Raji (cell line): ENCODE data around the gene CMTM3.

ENCODE experiments used
- POLR2A ChIP-seq: IDR thresholded peaks from 2 replicates; pipeline ENCODE4 v1.6.1; 2011; ENCODE audit warnings: low read depth, low read length, control low read depth; ENCODE audit not compliant: insufficient read depth

CMTM3 gene

DNA sequence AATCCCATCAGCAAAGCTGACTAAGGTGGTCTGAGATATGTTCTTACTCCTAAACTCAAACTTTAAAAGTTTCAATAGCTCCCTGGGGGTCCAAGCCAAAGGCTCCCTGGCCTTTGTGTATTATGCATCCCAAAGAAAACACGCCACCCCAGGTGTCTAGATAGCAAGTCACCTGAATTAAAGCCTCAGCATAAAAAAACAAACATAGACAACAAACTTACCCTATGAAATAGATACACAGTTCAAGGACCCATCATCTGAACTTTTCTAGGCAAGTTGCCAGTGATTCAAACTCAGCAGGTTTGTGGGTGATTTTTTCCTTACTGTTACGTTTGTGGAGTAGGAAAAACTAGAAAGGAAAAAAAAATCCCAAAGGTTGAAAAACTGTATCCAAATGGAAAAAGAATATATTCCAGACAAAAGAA, 12.5 kb downstream of the CMTM3 start:
- TF ChIP-seq POLR2A, result no peak

DNA sequence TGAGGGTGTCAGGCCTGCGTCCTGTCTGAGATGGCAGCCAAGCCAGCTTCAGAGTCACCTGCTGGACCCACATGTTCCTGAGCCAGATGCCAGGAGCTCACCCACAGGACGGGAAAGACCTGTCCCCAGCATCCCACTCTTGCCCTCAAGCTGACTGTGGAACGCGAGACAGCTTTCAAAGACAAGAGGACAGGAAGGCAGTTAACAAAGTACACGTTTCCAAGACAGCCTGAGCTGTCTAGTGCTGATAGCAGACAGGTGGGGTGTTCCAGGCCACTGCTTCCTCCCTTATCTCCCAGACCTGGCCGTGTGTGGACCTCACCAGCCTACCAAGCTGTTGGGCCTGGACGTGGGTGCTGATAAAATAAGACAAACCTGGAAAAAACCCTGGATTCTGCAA, 13.2 kb downstream of the CMTM3 start:
- no peak for TF ChIP-seq POLR2A

DNA sequence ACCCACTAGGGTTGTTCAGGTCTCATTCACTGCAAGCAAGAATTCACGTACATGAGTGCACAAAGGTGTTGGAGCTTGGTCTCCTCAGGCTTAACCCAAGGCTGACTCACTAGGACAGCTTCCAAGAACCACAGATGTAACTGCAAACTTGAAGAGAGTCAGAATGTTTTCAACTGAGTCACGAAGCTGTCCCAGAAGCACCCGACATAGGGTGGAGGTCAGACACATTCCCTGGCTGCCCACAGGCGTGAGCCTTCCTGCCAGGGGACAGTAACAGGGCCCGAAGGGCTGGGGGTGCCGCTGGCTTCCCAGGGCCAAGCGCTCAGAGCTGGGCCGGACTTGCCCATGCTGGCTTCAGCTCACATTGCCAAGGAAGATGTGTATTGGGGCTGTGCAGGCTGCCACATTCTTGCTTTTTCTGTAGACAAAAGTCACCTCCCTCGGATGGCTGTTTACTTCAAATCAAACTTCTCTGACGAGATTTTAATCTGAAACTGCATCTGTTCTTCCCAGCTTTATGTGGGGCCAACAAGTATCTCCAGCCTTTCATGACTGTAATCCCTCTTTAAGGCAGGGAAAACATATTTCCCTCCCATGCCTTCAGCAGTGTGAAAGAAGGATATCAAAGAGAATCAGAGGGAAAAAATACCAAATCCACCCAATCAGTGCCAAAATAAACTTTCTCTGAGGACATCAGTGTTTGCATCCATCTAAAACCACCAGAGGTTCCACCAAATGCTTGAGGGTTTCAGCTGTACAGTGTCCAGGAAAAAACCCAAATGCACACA, 14.3 kb downstream of the CMTM3 start:
- no peak for TF ChIP-seq POLR2A

DNA sequence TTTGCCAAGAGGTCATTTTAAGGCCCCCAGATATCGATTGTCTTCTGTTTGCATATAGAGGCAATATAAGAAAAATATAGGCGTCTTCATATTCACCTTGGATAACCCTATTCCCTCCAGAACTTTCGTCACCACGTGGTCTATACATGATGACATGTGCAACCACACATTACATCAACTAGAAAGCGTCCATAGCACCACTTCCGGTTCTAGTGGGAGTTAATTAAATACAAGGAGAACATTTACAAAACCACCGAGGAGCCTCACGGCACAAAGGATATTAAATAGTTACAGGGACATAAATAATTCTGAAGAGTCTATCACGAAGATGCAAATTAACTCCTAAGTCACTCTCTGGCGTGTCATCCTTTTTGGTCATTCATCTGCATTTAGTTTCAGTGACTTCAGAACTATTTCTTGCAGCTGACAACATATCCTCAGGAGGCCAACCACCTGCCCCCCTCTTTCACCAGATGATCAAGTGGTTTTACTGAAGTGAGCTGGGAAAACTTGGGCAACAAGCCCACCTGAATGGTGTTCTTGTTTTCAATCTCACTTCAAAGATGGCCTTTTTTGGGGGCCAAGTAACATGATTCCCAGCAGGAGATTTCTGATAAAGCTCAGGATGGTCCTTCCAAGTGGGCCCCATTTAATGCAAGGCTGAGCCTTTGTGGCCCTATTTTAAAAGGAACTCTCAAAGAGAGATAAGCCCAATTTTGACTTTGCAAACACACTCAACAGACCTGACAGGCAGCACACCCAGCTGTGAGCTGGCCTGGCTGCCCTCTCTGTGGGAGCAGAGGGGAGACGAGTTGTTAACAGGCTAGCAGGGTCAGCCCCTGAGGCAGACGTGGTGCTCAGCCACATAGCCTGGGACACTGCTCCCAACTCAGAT, 15.3 kb downstream of the CMTM3 start:
- no peak for TF ChIP-seq POLR2A

DNA sequence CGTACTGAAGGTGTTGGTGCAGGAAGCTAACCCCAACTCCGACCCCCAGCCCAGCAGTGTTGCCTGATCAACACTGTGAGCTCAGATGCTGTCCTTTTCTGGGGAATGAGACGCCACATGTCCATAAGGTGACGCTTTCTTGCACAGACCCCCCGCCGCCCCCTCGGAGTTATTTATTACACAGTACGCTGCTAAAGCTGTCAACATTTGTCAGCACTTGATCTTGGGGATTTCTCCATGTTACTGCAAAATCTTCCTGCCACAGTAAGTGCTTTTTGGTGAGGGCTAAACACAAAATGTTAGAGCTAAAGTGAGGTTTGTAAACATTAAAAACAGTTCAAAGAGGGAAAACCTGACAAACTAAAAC, 15.9 kb downstream of the CMTM3 start:
- TF ChIP-seq POLR2A, result no peak

DNA sequence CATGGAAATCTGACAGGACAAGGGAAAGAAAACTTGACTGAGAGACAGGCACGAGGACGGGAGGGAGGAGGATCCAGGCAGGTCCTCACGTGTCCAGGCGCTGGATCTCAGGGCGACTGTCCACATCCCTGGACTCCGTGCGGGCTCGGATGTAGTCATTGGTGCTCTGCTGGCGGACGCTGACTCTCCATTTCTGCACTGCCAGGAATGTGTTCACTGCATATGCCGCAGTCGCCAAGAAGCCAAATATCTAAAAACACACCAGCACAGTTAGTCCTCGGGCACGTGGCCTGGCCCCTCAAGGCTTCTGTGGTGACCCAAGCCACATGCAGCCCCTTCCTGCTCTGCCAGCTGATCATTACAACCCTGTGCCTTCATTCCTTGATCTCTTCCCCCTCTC, 17.5 kb downstream of the CMTM3 start:
- TF ChIP-seq POLR2A, result no peak

DNA sequence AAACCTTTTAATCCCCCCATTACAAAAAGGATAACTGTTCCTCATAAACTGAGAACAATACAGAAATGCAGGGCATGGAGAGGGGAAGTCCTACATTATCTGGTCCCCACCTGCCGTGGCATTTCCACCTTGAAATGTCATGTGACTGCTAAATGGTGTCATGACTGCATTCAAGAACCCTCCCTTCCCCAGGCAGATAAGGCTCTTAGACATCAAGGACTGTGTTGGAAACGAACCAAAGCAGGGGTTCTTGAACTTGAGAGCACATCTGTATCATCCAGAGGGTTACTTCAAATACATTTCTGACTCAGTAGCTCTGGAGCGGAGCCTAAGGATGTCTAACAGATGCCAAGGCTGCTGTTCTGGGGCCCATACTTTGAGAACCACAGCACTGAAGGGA, 18.4 kb downstream of the CMTM3 start:
- no peak for TF ChIP-seq POLR2A

DNA sequence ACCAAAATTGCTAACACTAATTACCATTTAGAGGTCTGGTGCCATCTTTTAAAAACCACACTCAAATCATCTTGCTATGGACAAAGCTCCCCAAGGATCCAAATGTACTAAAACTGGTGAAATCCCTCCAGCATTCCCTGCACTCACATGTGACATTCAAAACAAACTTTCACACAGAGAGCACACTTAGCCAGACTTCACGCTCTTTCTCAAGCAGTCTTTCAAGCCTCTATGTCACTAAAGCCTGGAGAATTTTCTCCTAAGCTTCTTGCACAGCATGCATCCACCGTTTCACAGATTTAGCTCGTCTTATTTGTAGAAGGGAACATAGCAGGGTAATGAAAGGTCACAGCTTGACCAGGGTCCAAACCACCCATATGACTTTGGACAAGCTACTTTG, 19.3 kb downstream of the CMTM3 start:
- TF ChIP-seq POLR2A, result no peak

DNA sequence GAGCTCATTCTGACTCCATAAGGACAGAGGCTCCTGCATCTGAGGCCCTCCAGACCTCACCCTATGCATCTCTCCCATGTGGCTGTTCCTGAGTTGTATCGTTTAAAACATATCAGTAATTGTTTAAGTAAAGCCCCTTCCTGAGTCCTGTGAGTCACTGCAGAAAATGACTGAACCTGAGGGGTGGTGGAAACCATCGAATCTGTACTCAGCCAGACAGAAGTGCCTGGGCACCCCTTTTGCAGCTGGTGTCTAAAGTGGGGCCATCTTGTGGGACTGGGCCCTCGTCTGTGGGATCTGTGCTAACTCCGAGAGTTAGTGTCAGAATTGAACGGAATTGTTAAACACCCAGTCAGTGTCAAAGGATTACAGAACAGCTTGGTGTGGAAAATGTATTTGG, 25.4 kb downstream of the CMTM3 start:
- TF ChIP-seq POLR2A, result no peak

DNA sequence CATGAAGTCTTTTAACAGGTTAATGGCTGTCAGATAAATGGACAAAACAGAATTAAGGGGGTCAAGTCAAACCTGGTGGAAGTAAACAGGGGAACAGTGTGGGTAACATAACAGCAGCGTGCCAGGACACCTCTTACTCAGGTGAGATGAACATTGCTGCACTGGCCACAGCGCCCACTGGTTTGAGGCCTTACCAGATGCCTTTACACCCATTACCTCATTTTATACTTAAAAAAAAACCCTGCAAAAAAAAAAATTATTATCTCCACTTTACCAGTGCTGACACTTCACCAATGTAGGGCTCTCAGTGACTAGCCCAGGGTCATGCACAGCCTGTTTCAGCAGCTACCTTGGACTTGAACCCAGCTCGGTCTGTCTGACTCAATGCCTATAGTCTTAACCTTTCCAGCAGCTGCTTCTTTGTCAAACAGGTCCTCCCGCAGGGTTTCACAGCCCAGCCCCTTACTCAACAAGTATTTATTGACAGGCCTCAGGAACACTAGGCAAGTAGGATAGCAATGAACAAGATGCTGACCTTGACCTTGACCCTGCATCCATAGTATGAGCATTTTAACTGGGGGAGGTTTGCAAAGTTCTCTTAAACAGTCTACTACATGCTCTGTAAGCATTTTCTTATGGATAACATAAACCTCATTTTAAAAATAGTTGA, 30.2 kb downstream of the CMTM3 start:
- no peak for TF ChIP-seq POLR2A

DNA sequence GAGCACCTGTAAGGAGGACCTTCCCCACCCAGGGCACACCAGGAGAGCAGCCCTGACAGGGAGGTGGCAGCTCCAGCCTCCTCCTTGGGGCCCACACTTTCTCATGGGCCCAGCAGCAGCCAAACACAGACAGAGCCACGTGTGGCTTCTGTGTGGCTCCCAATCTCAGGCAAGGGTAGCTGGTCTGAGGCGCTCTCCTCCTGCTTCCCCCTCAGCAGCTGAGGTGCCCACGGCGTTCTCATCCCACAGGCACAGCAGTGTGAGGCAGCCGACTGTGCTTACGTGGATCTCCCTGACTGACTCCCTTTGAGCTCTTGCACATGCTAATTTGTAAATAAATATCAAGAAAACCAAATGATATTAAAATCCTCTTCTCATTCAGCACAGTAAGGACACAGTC, 30.9 kb downstream of the CMTM3 start:
- no peak for TF ChIP-seq POLR2A

DNA sequence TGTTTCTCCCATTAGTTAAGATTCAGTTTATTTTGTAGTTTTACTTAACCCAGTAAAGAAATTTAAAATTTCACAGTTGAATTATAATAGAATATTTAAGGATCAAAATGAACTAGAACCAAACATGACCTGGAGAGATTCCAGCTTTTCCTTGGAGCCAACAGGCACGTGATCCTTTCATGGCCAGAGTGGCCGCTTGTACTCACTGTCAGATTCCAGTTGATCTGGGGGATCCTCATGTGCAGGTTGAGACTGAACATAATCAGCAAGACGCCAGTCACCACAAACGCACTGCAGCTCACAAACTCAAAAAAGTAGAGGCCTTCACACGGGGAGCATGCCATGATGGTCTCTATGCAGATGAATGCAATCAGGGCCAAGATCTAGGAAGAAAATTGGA, 31.7 kb downstream of the CMTM3 start:
- no peak for TF ChIP-seq POLR2A

DNA sequence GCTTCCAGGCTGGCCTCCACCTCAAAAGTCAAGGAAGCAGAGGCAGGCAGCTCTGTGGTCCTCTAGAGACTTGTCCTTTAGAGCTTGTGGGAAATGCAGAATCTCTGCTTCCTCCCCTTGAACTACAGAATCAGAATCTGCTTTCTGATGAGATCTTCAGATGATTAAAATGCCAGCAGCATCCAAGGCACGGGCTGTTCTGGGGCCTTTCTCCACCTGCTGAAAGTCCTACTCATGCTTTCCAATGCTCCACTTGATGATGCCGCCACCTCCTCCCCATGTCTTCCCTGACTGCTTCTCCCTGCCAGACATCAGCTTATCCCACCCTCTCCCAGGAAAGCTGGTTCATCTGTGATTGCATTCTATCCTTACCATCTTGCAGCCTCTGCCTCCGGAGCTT, 33.3 kb downstream of the CMTM3 start:
- no peak for TF ChIP-seq POLR2A

DNA sequence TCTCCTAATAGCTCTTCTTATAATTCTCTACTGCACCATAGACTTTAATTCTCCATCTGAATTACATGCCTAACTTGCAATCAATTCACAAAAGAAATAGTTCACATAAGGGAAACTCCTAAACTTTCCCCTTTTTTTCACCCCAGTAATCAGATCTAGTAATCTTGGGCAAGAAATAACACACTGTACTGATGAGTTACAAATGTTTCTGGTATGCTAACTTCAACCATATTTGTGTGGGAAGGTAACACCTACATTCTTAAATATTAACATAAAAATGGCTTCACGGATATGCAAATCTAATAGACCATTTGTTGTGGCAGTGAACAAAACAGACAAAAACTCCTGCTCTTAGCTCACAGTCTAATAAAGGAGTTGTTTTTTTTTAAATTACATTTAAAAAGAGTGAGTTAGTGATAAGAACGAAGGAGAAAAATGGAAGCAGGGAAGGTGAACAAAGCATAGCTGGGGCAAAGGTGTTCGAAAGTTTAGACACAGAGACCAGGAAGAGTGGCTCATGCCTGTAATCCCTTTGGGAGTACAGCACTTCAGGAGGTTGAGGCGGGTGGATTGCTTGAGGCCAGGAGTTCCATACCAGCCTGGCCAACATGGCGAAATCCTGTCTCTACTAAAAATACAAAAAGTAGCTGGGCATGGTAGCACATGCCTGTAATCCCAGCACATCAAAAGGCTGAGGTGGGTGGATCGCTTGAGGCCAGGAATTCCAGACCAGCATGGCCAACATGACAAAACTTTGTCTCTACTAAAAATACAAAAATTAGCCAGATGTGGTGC, 34.8 kb downstream of the CMTM3 start:
- TF ChIP-seq POLR2A, result no peak
